GM19240 (cell line): ENCODE data around the gene DLX3.
A peak's percentile ranks its signal among the peaks of the same experiment; 100 is the strongest.
"Not testable (repeated sequence)": the region's sequence is repeated elsewhere in the genome, so short reads cannot be mapped to it uniquely, and the experiment has no call there.

ENCODE experiments used
- DNase-seq: peaks from one replicate; pipeline ENCODE4 v3.0.0; 2011; ENCODE audit warnings: low spot score; ENCODE audit not compliant: insufficient read length

Gene DLX3

GRCh38 chr17:49995055-49995738 is at the start of gene DLX3:
DLX3 (minus strand) TSS chr17:49995224; CDS start chr17:49994998, 226 bp downstream.
- no peak for DNase-seq

- no peak for DNase-seq
Observed at GRCh38 chr17:50044483-50044882, 49.5 kb upstream of the DLX3 start.

- no peak for DNase-seq
Observed at GRCh38 chr17:50043290-50044148, 48.5 kb upstream of the DLX3 start.

- no peak for DNase-seq
Observed at GRCh38 chr17:50042211-50042610, 47.2 kb upstream of the DLX3 start.

- DNase-seq, result not testable (repeated sequence)
Observed at GRCh38 chr17:50040496-50040895, 45.5 kb upstream of the DLX3 start.

- DNase-seq, result no peak
Observed at GRCh38 chr17:50039058-50039457, 44.0 kb upstream of the DLX3 start.

- DNase-seq, result no peak
Observed at GRCh38 chr17:50037321-50038107, 42.5 kb upstream of the DLX3 start.

- no peak for DNase-seq
Observed at GRCh38 chr17:50036455-50037261, 41.6 kb upstream of the DLX3 start.

GRCh38 chr17:50035945-50036344 is 40.9 kb upstream of the DLX3 start:
- DNase-seq, result no peak

GRCh38 chr17:50035421-50035879 is 40.4 kb upstream of the DLX3 start:
- no peak for DNase-seq

- DNase-seq, result no peak
Observed at GRCh38 chr17:50034498-50035364, 39.7 kb upstream of the DLX3 start.

GRCh38 chr17:50033316-50033715 is 38.3 kb upstream of the DLX3 start:
- no peak for DNase-seq

GRCh38 chr17:50029185-50029584 is 34.2 kb upstream of the DLX3 start:
- DNase-seq, result no peak

GRCh38 chr17:50028736-50029120 is 33.7 kb upstream of the DLX3 start:
- DNase-seq, result no peak

GRCh38 chr17:50027881-50028735 is 33.1 kb upstream of the DLX3 start:
- DNase-seq, result no peak

GRCh38 chr17:50027172-50027880 is 32.3 kb upstream of the DLX3 start:
- DNase-seq, result no peak

- DNase-seq, result peak; percentile 62
Observed at GRCh38 chr17:50026837-50027171, 31.8 kb upstream of the DLX3 start.

- DNase-seq, result no peak
Observed at GRCh38 chr17:50026046-50026675, 31.1 kb upstream of the DLX3 start.
